ENCODE measurements around the gene CFAP58. TPM values are rescaled to one million over a fixed set of nuclear protein-coding genes. Genes with fewer than 3 reads are reported as not detected.
A peak's percentile ranks its signal among the peaks of the same experiment; 100 is the strongest.

Gene CFAP58
- total RNA-seq, 1 donor from 2014 or later: 1.1 TPM

DNA sequence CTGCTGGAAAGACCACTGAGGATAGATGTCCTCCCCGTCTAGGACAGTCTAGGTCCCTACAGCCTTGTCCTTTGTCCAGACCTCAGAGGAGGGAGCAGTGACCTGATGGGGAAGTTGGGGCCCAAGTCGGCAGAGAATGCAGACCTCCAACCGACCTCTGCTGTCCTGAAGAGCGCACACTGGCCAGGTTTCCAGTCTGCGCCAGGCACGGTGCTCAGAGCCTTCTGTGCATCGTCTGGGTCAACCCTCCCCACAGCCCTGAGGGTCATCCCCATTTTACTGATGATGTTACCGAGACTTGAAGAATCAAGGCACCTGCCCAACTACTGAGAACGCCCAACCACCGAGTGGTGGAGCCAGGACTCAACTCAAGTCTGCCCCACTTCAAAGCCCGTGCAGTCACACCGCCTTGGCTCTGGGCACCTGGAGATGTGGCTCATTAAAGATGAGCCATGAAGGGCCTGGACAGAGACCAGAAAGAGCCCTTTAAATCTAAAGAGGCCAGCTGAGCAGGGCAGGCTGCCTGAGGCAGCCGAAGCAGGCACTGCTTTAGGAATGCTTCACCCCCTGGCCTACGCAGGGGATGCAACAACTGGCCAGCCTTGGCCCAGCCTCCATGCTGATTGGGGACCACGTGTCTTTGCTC lies 19.8 kb upstream of the CFAP58 start:
- TF ChIP-seq, protein P1, sequence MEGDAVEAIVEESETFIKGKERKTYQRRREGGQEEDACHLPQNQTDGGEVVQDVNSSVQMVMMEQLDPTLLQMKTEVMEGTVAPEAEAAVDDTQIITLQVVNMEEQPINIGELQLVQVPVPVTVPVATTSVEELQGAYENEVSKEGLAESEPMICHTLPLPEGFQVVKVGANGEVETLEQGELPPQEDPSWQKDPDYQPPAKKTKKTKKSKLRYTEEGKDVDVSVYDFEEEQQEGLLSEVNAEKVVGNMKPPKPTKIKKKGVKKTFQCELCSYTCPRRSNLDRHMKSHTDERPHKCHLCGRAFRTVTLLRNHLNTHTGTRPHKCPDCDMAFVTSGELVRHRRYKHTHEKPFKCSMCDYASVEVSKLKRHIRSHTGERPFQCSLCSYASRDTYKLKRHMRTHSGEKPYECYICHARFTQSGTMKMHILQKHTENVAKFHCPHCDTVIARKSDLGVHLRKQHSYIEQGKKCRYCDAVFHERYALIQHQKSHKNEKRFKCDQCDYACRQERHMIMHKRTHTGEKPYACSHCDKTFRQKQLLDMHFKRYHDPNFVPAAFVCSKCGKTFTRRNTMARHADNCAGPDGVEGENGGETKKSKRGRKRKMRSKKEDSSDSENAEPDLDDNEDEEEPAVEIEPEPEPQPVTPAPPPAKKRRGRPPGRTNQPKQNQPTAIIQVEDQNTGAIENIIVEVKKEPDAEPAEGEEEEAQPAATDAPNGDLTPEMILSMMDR (IDR thresholded peaks at IDR 0.05): no peak
- Histone ChIP-seq H3K27me3 (ENCODE audit: low read depth) (no peaks in the 10 kb centered on the region), H3K27ac (peak overlapping the region; percentile 99), H3K36me3 (no peaks in the 10 kb centered on the region), H3K9me3 (no peaks in the 10 kb centered on the region), H3K4me1 (peaks cover 81% of the 10 kb centered on the region), H3K4me3 (no peak overlapping the region)
- intact Hi-C loops (cut with DNase I): no loop called here
- DNase-seq (no peak), ATAC-seq (no peak)

DNA sequence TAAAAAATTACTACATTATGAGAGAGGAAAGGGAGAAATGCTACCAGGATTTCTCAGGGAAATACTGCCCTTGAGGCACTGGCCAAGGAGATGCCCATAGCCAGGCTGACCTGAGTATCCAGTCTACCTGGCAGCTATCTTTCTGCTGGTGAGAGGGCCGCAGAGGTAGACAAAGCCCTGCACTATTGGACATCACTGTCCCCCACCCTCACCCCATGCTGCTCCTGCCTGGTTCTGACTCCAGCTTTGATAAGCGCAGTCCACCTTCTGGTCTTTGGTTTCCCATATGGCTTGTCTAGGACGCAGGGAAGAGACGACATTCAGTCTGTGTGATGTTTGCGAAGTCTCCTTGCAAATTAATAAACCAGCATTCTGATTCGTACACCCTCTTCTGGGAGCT lies 19.1 kb upstream of the CFAP58 start:
- peaks cover 74% of the 10 kb centered on the region for H3K4me1 ChIP-seq
- no peaks in the 10 kb centered on the region for H3K9me3 ChIP-seq
- peak overlapping the region; percentile 97 for H3K4me3 ChIP-seq
- no peak for ATAC-seq
- H3K27ac ChIP-seq: peak overlapping the region; percentile 99
- intact Hi-C loops (cut with DNase I): no loop called here
- TF ChIP-seq, protein P1 (IDR thresholded peaks at IDR 0.05): no peak
- no peaks in the 10 kb centered on the region for H3K36me3 ChIP-seq
- DNase-seq: no peak
- no peaks in the 10 kb centered on the region for H3K27me3 ChIP-seq (ENCODE audit: low read depth)

DNA sequence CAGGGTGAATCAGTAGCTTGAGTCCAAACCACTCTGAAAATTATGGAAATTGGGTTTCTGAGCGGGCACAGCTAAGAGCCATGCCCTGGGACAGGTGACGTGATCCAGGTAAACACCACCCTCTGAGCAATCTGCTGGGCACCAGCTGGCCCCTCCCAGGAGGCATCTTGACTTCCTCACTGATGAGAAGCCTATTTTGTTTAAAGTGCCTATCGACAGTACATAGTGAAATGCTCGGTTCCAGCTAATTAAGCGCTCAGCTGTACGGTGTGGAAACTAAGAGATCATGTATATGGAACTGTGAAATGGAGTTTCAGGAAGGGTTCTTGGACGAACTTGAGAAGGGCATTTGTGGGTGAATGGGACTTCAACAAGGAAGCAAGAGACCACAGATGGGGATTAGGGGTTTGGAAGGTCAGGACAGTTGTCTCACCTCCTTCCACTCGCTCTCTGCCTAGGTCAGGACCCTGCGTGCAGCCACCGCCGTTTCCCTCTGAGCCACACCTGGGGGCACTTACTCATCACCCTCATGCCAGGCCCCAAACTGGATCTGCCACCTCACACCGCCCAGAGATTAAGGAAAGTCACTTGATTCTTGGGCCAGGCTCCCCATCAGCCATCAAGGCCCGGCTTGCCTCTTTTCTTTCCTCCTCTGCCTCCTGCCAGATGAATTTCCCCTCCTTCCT lies 18.5 kb upstream of the CFAP58 start:
- Histone ChIP-seq H3K27me3 (ENCODE audit: low read depth) (no peaks in the 10 kb centered on the region), H3K27ac (peak overlapping the region; percentile 99), H3K4me1 (peaks cover 73% of the 10 kb centered on the region), H3K9me3 (no peaks in the 10 kb centered on the region), H3K4me3 (peak overlapping the region; percentile 97), H3K36me3 (no peaks in the 10 kb centered on the region)
- ATAC-seq: no peak
- no peak for DNase-seq
- intact Hi-C loops (cut with DNase I): no loop called here
- TF ChIP-seq, protein P1 (IDR thresholded peaks at IDR 0.05): no peak

DNA sequence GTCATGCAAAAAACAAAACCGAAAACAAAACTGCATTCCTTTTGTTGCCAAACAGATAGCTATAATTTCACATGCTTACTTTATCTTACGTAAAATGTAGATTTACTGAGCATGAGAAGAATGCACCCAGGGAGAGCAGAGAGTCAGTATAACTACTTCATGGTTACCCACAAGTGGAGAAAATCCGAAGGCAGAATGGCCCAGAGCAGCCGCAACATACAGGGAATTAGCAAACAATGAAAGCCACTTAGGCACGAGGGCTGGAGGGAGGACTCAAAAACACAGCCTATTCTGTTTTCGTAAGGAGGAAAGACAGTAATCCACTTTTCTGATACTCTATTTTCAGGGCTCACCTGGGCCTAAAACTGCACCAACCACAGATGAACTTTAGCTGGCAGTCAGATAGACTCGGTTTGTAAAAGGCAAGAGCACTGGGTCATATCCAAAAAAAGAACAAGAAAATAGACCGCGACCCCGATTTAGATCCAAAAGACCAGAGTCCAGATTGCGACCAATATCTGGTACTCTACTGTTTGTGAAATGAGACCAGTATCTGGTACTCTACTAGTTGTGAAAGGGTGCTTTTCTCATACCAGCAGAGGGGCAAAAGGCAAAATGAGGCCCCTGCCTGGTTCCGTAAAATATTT lies 16.7 kb upstream of the CFAP58 start:
- no peaks in the 10 kb centered on the region for H3K27me3 ChIP-seq (ENCODE audit: low read depth)
- ATAC-seq (peak in 1 of 2 donors; percentile 4), DNase-seq (no peak)
- H3K27ac ChIP-seq: peak overlapping the region; percentile 99
- H3K36me3 ChIP-seq: no peaks in the 10 kb centered on the region
- H3K4me3 ChIP-seq: peak overlapping the region; percentile 97
- no peaks in the 10 kb centered on the region for H3K9me3 ChIP-seq
- H3K4me1 ChIP-seq: peaks cover 63% of the 10 kb centered on the region
- TF ChIP-seq, protein P1 (IDR thresholded peaks at IDR 0.05): no peak
- intact Hi-C loops (cut with DNase I): no loop called here

DNA sequence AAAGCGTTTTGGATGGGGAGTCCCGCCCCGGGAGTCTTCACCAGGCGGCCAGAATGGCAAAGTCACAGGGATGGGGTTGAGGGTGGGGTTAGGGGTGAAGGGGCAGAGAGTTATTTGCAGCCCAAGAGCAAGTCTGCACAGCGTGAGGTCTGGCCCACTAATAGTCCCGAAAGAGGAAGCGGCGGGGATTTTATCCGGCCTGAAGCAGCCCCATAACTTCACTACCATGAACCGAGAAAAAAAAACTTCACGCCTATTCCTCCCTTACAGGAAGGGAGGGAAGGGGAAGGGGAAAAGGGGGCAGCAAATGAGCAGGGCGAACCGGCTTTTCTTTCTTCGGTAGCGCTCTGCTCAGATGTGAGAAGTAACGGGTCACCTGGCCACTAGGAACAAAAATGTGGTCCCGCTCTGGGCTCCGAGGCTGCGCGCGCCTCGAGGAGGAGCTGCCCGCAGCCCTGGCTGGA lies 16.1 kb upstream of the CFAP58 start:
- H3K27me3 ChIP-seq (ENCODE audit: low read depth): no peaks in the 10 kb centered on the region
- peak; percentile 78 for DNase-seq
- TF ChIP-seq, protein P1 (IDR thresholded peaks at IDR 0.05): no peak
- intact Hi-C loops (cut with DNase I): no loop called here
- H3K27ac ChIP-seq: peak overlapping the region; percentile 99
- no peaks in the 10 kb centered on the region for H3K36me3 ChIP-seq
- H3K4me1 ChIP-seq: peaks cover 57% of the 10 kb centered on the region
- ATAC-seq: peak; percentile 44 to 62
- peak overlapping the region; percentile 97 for H3K4me3 ChIP-seq
- no peaks in the 10 kb centered on the region for H3K9me3 ChIP-seq

Measured in lower lobe of right lung (tissue), 2 donors.